Testis (tissue), 3 donors: ENCODE results near the gene TNRC6C. TPM values are rescaled to one million over a fixed set of nuclear protein-coding genes. Genes with fewer than 3 reads are reported as not detected.

Experiments
- DNase-seq: peaks from one replicate; pipeline ENCODE4 v3.0.0-alpha.2; 2019
- H3K27ac ChIP-seq, 2 donors: fragments of 200-600 bp; sonication (generic); one replicate each; pipeline ENCODE4 v1.5.1; 2019
- H3K27me3 ChIP-seq: fragments of 200-600 bp; sonication (generic); one replicate; pipeline ENCODE4 v1.5.1; 2019
- H3K36me3 ChIP-seq: fragments of 200-600 bp; sonication (generic); one replicate; pipeline ENCODE4 v1.5.1; 2017; ENCODE audit warnings: low read depth; ENCODE audit errors: missing control alignments
- H3K4me1 ChIP-seq: fragments of 200-600 bp; sonication (generic); one replicate; pipeline ENCODE4 v1.5.1; 2019
- H3K4me3 ChIP-seq, 2 donors: fragments of 200-600 bp; sonication (generic); one replicate each; pipeline ENCODE4 v1.5.1; 2017 to 2019
- H3K9me3 ChIP-seq: fragments of 200-600 bp; sonication (generic); one replicate; pipeline ENCODE4 v1.5.1; 2017
- POLR2A ChIP-seq: fragments of 450-650 bp; IDR thresholded peaks from one replicate; pipeline ENCODE4 v1.6.1; 2017; ENCODE audit warnings: antibody characterized with exemption, mild to moderate bottlenecking, moderate library complexity
- WGBS, 2 donors: methylation state at CpG; one replicate each; pipeline ENCODE4 v1.1.5; 2018; 5-methylcytosine and 5-hydroxymethylcytosine counted together
- intact Hi-C: fragments of 100-400 bp; cut with DNase I; formaldehyde crosslinking; loops from one replicate; pipeline ENCODE4 v1.15.1; 2023; ENCODE audit warnings: low total_unique reads
- polyA plus RNA-seq: library from polyadenylated mRNA; stranded (reverse); fragments of 350-450 nt; fragmentation: Illumina TruSeq; extraction: RNeasy Lipid Tissue Mini Kit (QIAGEN cat#74804); gene quantifications from one replicate; pipeline ENCODE4 v1.2.3, GENCODE V29; 2014; ENCODE audit warnings: low read depth, low replicate concordance; ENCODE audit not compliant: insufficient read depth
- total RNA-seq, 2 donors: library from RNA; depleted of rRNA; stranded (reverse); fragments of >200 nt; gene quantifications; one replicate each; pipeline ENCODE4 v1.2.3, GENCODE V29; 2016
- TF ChIP-seq, protein P1 (sequence below), 3 experiments: fragments of 450-650 bp in 2 of 3; fragments of 200-600 bp in 1 of 3; sonication (generic) in 1 of 3; IDR thresholded peaks; one replicate each; pipeline ENCODE4 v1.5.1; 2016 to 2019; ENCODE audit warnings: antibody characterized with exemption in 3 of 3, mild to moderate bottlenecking in 2 of 3, moderate library complexity in 1 of 3

Gene TNRC6C
- total and polyA plus RNA-seq, 3 donors from 2014 or later = 26.2 to 35.6 (median 27.4) TPM

DNA sequence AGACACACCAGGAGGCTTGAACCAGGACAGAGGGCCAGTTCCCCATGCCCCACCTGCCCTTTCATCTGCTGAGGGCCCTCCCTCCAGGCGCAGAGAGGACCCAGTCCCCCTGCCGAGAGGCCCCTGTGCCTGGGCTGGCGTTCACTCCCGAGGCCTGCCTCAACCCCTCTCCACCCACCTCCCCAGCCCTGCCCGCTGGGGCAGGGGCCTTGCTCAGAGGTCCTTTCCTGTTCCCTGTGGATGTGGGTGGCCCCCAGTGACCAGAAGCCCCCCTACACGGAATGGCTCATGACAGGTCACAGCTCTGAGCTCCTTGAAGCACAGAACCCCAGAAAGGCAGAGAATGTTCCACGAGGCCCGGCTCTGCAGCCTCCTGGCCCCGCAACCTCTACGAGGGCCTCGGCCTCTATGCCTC lies 163.3 kb downstream of the TNRC6C start:
- WGBS, 2 donors = 85% methylated on average over 9 of the region's 11 CpGs; no CpG with 5 or more reads in 1 of the 2 donors
- no peak for TF ChIP-seq POLR2A
- TF ChIP-seq, protein P1, sequence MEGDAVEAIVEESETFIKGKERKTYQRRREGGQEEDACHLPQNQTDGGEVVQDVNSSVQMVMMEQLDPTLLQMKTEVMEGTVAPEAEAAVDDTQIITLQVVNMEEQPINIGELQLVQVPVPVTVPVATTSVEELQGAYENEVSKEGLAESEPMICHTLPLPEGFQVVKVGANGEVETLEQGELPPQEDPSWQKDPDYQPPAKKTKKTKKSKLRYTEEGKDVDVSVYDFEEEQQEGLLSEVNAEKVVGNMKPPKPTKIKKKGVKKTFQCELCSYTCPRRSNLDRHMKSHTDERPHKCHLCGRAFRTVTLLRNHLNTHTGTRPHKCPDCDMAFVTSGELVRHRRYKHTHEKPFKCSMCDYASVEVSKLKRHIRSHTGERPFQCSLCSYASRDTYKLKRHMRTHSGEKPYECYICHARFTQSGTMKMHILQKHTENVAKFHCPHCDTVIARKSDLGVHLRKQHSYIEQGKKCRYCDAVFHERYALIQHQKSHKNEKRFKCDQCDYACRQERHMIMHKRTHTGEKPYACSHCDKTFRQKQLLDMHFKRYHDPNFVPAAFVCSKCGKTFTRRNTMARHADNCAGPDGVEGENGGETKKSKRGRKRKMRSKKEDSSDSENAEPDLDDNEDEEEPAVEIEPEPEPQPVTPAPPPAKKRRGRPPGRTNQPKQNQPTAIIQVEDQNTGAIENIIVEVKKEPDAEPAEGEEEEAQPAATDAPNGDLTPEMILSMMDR (IDR thresholded peaks at IDR 0.05) = no peak
- no peak overlapping the region for H3K27ac ChIP-seq
- H3K27me3 ChIP-seq = no peaks in the 10 kb centered on the region
- peaks cover 2% of the 10 kb centered on the region for H3K4me1 ChIP-seq
- H3K36me3 ChIP-seq = no peaks in the 10 kb centered on the region
- no peaks in the 10 kb centered on the region for H3K9me3 ChIP-seq
- no peak for DNase-seq
- no peak overlapping the region for H3K4me3 ChIP-seq
- intact Hi-C loops = no loop called here

DNA sequence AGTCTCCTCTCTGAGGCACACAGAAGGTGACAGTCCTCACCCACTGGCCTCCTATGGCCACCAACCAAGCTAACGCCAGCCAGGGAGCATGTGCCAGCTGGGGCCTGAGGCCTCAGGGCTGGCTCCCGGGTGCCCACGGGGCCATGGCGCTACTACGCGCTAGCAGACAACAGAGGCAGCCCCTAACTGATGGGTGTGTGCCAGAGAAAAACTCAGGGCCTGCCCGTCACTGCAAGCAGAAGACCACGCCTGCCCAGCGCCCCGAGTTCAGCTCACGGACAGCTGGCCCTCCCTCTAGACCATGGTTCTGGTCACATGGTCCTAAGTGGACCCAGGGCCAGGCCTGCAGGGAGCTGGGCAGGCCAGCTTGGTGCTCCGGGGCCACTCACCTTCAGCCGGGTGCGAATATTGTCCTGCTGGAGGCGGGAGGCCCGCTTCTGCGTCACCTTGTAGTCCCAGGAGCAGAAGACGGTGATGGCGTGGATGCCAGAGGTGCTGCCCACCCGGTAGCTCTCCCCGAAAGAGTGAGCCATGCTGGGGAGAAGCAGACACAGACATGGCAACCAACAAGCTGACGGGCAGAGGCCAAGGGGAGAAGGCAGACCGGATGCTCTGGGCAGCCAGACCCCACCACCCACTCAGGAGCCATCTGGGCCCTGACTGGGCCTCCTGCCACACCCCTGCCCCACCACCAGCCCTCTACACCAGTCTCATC lies 163.9 kb downstream of the TNRC6C start:
- no peak for DNase-seq
- Histone ChIP-seq H3K4me1 (peaks cover 8% of the 10 kb centered on the region), H3K27me3 (no peaks in the 10 kb centered on the region), H3K4me3 (no peak overlapping the region), H3K9me3 (no peaks in the 10 kb centered on the region), H3K27ac (no peak overlapping the region), H3K36me3 (no peaks in the 10 kb centered on the region)
- intact Hi-C loops = no loop called here
- 94% methylated on average over 11 to 22 of the region's 23 CpGs for WGBS, 2 donors
- no peak for TF ChIP-seq POLR2A
- TF ChIP-seq, protein P1 (IDR thresholded peaks at IDR 0.05) = no peak

DNA sequence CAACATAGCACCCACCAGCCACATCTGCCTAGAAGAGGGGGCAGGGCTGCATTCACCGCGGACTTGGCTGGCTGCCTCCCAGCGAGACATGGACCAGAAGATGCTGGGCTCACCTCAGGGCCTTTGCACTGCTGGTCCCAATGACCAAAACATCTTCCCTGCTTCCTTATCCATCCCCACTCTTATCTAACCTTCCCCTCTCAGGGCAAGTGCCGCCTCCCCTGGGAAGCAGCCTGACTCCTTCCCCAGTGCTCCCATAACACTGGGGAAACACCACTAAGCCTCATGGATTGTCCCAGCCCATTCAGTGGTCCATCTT lies 164.4 kb downstream of the TNRC6C start:
- Histone ChIP-seq H3K4me3 (no peak overlapping the region), H3K36me3 (no peaks in the 10 kb centered on the region), H3K27ac (no peak overlapping the region), H3K4me1 (peaks cover 13% of the 10 kb centered on the region), H3K9me3 (no peaks in the 10 kb centered on the region), H3K27me3 (no peaks in the 10 kb centered on the region)
- WGBS, 2 donors = 94 to 100% methylated on average over 3 to 4 of the region's 4 CpGs
- no peak for DNase-seq
- TF ChIP-seq POLR2A = no peak
- TF ChIP-seq, protein P1 (IDR thresholded peaks at IDR 0.05) = no peak
- intact Hi-C loops = no loop called here

DNA sequence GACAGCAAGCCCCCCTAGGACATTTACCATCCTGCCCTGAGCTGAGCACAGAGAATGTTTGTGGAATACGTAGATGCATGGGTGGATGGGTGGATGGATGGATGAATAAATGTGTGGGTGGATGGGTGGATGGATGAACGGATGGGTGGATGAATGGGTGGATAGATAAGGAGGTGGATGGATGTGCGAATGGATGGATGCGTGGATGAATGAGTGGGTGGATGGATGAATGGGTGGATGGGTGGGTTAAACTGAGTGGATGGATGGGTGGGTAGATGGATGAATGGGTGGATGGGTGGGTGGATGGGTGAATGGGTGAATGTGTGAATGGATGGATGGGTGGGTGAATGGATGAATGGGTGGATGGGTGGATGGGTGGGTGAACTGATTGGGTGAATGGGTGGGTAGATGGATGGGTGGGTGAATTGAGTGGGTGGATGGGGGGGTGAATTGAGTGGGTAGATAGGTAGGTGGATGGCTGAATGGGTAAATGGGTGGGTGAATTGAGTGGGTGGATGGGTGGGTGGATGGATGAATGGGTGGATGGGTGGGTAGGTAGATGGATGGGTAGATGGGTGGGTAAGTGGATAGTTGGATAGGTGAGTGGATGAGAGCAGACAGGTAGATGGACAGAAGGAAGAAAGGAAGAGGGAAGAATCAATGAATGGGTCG lies 164.9 kb downstream of the TNRC6C start:
- TF ChIP-seq POLR2A = no peak
- TF ChIP-seq, protein P1 (IDR thresholded peaks at IDR 0.05) = no peak
- Histone ChIP-seq H3K4me3 (no peak overlapping the region), H3K27ac (no peak overlapping the region), H3K9me3 (no peaks in the 10 kb centered on the region), H3K36me3 (no peaks in the 10 kb centered on the region), H3K27me3 (no peaks in the 10 kb centered on the region), H3K4me1 (peaks cover 18% of the 10 kb centered on the region)
- DNase-seq = no peak
- intact Hi-C loops = no loop called here
- 94% methylated on average over 5 of the region's 5 CpGs for WGBS, 2 donors
